PC-3 (cell line): ENCODE data around the gene TCHP. TPM values are rescaled to one million over a fixed set of nuclear protein-coding genes. Genes with fewer than 3 reads are reported as not detected.

ENCODE experiments used
- ATAC-seq: fragments of 200-7000 bp; cut with Tn5 transposase; 2 replicates; pipeline ENCODE4 v1.9.1; 2020; ENCODE audit warnings: mild to moderate bottlenecking, moderate library complexity
- BruUV-seq: library from RNA; stranded (reverse); fragments of 400-500 nt; replicated peaks from 2 replicates; lab custom pipeline; 2021; lab: Mats Ljungman, UMichigan
- CTCF ChIA-PET: fragments of 300-600 bp; sonication (Branson Sonifier 250); formaldehyde crosslinking; loops from one replicate; lab custom pipeline; 2022; ENCODE audit warnings: antibody characterized with exemption; lab: Charles Lee
- POLR2A ChIA-PET: fragments of 300-600 bp; sonication (Branson Sonifier 250); formaldehyde crosslinking; loops from one replicate; lab custom pipeline; 2022; ENCODE audit warnings: antibody characterized with exemption; ENCODE audit not compliant: unreplicated experiment; lab: Charles Lee
- DNase-seq: peaks from one replicate; pipeline ENCODE4 v3.0.0-alpha.2; 2015
- H2AFZ ChIP-seq: fragments of 300-600 bp; sonication (generic); 2 replicates; pipeline ENCODE4 v1.6.0; 2016; ENCODE audit warnings: antibody characterized with exemption, low read length
- H3F3A ChIP-seq: fragments of 300-600 bp; sonication (generic); one replicate; pipeline ENCODE4 v1.6.0; 2017; ENCODE audit warnings: antibody characterized with exemption, low read length, control low read depth, mild to moderate bottlenecking; ENCODE audit not compliant: unreplicated experiment
- H3K27ac ChIP-seq: fragments of 300-600 bp; sonication (generic); 2 replicates; pipeline ENCODE4 v1.5.1; 2016; ENCODE audit warnings: mild to moderate bottlenecking, low read length
- H3K27me3 ChIP-seq: fragments of 300-600 bp; sonication (generic); 2 replicates; pipeline ENCODE4 v1.6.1; 2016; ENCODE audit warnings: low read length, mixed read lengths
- H3K36me3 ChIP-seq: fragments of 300-600 bp; sonication (generic); 2 replicates; pipeline ENCODE4 v1.6.1; 2016; ENCODE audit warnings: low read depth, mixed run types, low read length, mixed read lengths
- H3K4me1 ChIP-seq: fragments of 300-600 bp; sonication (generic); 2 replicates; pipeline ENCODE4 v1.5.1; 2016; ENCODE audit warnings: low read length; ENCODE audit not compliant: insufficient read depth
- H3K4me2 ChIP-seq: fragments of 300-600 bp; sonication (generic); 2 replicates; pipeline ENCODE4 v1.6.0; 2016; ENCODE audit warnings: low read length
- H3K4me3 ChIP-seq: fragments of 300-600 bp; sonication (generic); 2 replicates; pipeline ENCODE4 v1.5.1; 2016; ENCODE audit warnings: mild to moderate bottlenecking, low read length, mixed read lengths
- H3K79me2 ChIP-seq: fragments of 300-600 bp; sonication (generic); 2 replicates; pipeline ENCODE4 v1.6.1; 2017; ENCODE audit warnings: low read length, mixed read lengths
- H3K9ac ChIP-seq: fragments of 300-600 bp; sonication (generic); 2 replicates; pipeline ENCODE4 v1.6.0; 2016; ENCODE audit warnings: mild to moderate bottlenecking, low read length
- H3K9me2 ChIP-seq: fragments of 300-600 bp; sonication (generic); replicated peaks from 2 replicates; pipeline ENCODE4 v1.6.1; 2016; ENCODE audit warnings: mixed run types, low read length, mixed read lengths
- H3K9me3 ChIP-seq: fragments of 300-600 bp; sonication (generic); 2 replicates; pipeline ENCODE4 v1.6.1; 2016; ENCODE audit warnings: low read length, mixed read lengths
- H4K20me1 ChIP-seq: fragments of 300-600 bp; sonication (generic); 2 replicates; pipeline ENCODE4 v1.6.1; 2016; ENCODE audit warnings: low read length, mixed read lengths
- CTCF ChIP-seq: fragments of 300-600 bp; sonication (generic); conservative IDR thresholded peaks from 2 replicates; pipeline ENCODE4 v1.5.1; 2017; ENCODE audit warnings: antibody characterized with exemption, low read depth, mild to moderate bottlenecking, low read length
- EZH2 ChIP-seq: fragments of 300-600 bp; sonication (generic); IDR thresholded peaks from one replicate; pipeline ENCODE4 v1.6.1; 2017; ENCODE audit warnings: antibody characterized with exemption, mild to moderate bottlenecking, low read length; ENCODE audit not compliant: unreplicated experiment
- EZH2phosphoT487 ChIP-seq: fragments of 300-600 bp; sonication (generic); IDR thresholded peaks from 2 replicates; pipeline ENCODE4 v1.6.1; 2018; ENCODE audit warnings: mild to moderate bottlenecking, antibody characterized with exemption, low read length, borderline replicate concordance
- intact Hi-C: fragments of 100-400 bp; cut with micrococcal nuclease; formaldehyde crosslinking; loops from 2 replicates; pipeline ENCODE4 v1.9.0; 2023
- total RNA-seq: library from RNA; depleted of rRNA; stranded (reverse); fragments of >200 nt; gene quantifications from 2 replicates; pipeline ENCODE4 v1.2.3, GENCODE V29; 2014

TCHP gene
- total RNA-seq, 1 experiment from 2014 or later = 21.6 TPM

- Histone ChIP-seq H3K4me2 (no peak overlapping the region), H3K9me3 (no peaks in the 10 kb centered on the region), H3K27me3 (no peaks in the 10 kb centered on the region), H3K36me3 (no peaks in the 10 kb centered on the region), H3K4me1 (peaks cover 16% of the 10 kb centered on the region), H3K4me3 (no peak overlapping the region), H3K27ac (no peak overlapping the region), H3K9me2 (no peaks in the 10 kb centered on the region), H4K20me1 (no peaks in the 10 kb centered on the region), H2AFZ (no peak overlapping the region), H3K79me2 (no peaks in the 10 kb centered on the region), H3K9ac (no peak overlapping the region), H3F3A (no peaks in the 10 kb centered on the region)
- ATAC-seq (no peak), DNase-seq (no peak)
- no TSS peak for BruUV-seq
- ChIA-PET POLR2A (no interaction called here), CTCF (no interaction called here)
- no peak for TF ChIP-seq CTCF
- no peak for TF ChIP-seq EZH2phosphoT487
- no peak for TF ChIP-seq EZH2
- intact Hi-C loops = no loop called here
Measured at GRCh38 chr12:109892165-109892715, 7.8 kb upstream of the TCHP start.

GRCh38 chr12:109892748-109893147 lies 7.3 kb upstream of the TCHP start:
- Histone ChIP-seq H3K27me3 (no peaks in the 10 kb centered on the region), H3K27ac (no peak overlapping the region), H3K9me3 (no peaks in the 10 kb centered on the region), H3K4me1 (peaks cover 11% of the 10 kb centered on the region), H4K20me1 (no peaks in the 10 kb centered on the region), H3K36me3 (no peaks in the 10 kb centered on the region), H3K79me2 (no peaks in the 10 kb centered on the region), H3K4me3 (no peak overlapping the region), H3K9ac (no peak overlapping the region), H3K4me2 (no peak overlapping the region), H2AFZ (no peak overlapping the region), H3F3A (no peaks in the 10 kb centered on the region), H3K9me2 (no peaks in the 10 kb centered on the region)
- TF ChIP-seq EZH2 (no peak), CTCF (no peak)
- intact Hi-C loops = no loop called here
- CTCF ChIA-PET = no interaction called here
- ATAC-seq (no peak), DNase-seq (no peak)
- POLR2A ChIA-PET = no interaction called here
- BruUV-seq = no TSS peak

GRCh38 chr12:109893261-109893995 lies 6.6 kb upstream of the TCHP start:
- Histone ChIP-seq H3K9me3 (no peaks in the 10 kb centered on the region), H2AFZ (no peak overlapping the region), H3K27me3 (no peaks in the 10 kb centered on the region), H3K79me2 (no peaks in the 10 kb centered on the region), H3K9me2 (no peaks in the 10 kb centered on the region), H3K4me2 (no peak overlapping the region), H3K9ac (no peak overlapping the region), H3F3A (no peaks in the 10 kb centered on the region), H3K36me3 (no peaks in the 10 kb centered on the region), H3K4me1 (peaks cover 5% of the 10 kb centered on the region), H3K27ac (no peak overlapping the region), H4K20me1 (no peaks in the 10 kb centered on the region), H3K4me3 (no peak overlapping the region)
- TF ChIP-seq EZH2 (no peak), CTCF (no peak), EZH2phosphoT487 (no peak)
- ATAC-seq = no peak
- ChIA-PET POLR2A (no interaction called here), CTCF (no interaction called here)
- no peak for DNase-seq
- intact Hi-C loops = no loop called here
- no TSS peak for BruUV-seq
